Embryonic facial prominence (tissue), 1 donor: ENCODE data around the gene ERC2.

ENCODE experiments used
- DNase-seq: peaks from one replicate; pipeline ENCODE4 v3.0.0-alpha.2; 2016; ENCODE audit errors: extremely low spot score

Gene ERC2

GRCh38 chr3:55620351-55621025 is 847.8 kb downstream of the ERC2 start:
- no peak for DNase-seq

DNA sequence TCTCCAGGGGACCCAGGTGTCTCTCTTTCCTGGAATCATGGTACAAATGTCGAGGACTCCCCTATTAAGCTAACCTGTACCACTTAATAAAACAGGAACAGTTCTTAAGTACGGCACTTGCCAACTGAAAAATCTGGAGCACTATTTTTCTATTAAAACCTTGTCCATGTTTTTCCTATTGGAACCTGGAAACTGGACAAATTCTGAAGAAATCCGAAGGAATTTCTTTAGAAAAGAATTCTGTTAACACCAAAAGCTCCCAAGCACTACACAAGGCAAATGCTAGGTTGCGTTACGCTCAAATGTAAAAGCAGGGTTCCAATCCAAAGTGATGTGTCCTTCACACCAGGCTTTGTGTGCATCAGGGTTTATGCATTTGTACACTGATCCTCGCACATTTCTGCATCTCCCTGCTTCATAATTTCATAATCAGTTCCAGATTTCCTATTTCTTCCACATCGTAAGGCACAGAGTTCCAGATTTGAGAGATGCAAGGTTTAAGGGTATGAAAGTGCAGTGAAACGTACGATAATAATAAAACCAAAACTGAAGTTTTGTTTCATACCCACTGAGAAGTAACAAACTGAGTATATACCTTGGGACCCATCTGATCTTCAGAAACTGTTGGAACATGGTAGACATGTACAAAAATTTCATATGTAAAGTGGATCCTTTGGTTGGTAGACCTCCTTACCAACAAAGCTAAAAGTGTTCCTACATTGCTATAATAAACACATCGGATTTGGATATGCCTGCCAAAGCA is 849.0 kb downstream of the ERC2 start:
- no peak for DNase-seq

DNA sequence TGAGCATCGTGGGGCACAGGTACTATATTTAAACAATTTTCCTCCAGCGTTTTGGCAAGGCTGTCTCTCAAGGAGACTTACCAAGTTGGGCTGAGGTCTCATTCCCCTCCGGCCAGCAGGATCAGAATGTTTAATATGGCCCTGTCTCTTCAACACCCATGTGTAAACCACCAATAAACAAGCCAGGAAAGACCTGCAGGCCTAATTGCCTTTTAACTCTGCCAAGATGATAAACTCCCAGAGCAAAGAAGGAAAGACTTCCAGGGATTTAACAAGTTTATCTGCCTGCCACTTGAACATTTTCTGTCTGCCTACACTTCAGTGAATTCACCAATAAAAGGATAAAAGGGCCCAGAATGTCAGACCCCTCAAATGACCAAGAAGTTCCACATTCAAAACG is 850.9 kb downstream of the ERC2 start:
- DNase-seq = no peak

DNA sequence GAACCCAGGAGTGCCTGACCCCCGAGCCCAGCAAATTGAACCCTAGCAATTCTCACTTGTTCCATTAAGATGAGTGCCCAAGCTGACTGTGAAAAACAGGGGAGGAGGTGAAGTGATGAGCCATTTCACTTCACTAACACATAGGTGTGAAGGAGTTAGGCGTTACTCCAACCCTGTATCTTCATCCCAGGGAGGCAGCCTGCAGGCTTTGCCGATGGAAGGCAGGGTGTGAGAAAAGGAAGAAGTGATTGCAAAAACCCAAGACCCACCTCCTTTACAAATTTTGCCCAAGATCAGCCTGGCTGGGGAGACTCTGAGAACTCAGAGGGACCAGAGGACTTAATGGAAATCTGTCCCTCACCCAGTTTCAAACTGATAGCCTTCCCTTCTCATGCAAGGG is 851.5 kb downstream of the ERC2 start:
- no peak for DNase-seq

DNA sequence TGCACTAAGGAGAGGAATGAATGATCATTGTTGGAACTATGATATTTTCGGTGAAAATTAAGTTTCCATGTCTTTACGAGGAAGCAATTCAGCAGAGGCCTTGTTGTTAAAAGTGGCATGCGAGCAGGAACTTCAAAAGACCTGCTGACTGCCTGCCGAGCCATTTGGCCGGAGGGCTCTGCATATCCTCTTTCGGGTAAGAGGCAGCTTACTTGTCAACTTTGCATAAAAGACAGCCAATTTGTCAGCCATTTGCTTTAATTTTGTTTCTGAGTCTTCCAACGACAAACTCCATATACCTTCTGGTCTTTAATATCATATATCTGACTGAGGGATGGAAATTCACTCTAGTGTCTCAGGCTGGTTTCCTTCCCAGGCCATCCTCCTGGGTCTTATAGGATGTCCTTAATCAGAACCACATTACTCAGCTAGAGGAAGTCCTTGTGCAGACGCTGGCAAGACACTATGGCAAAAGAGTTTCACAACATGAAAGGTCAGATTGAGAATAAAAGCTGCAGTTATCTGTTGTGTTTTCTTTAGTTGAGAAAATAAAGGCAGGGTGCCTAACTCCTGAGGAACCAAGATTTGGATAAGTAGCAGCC is 852.5 kb downstream of the ERC2 start:
- no peak for DNase-seq

DNA sequence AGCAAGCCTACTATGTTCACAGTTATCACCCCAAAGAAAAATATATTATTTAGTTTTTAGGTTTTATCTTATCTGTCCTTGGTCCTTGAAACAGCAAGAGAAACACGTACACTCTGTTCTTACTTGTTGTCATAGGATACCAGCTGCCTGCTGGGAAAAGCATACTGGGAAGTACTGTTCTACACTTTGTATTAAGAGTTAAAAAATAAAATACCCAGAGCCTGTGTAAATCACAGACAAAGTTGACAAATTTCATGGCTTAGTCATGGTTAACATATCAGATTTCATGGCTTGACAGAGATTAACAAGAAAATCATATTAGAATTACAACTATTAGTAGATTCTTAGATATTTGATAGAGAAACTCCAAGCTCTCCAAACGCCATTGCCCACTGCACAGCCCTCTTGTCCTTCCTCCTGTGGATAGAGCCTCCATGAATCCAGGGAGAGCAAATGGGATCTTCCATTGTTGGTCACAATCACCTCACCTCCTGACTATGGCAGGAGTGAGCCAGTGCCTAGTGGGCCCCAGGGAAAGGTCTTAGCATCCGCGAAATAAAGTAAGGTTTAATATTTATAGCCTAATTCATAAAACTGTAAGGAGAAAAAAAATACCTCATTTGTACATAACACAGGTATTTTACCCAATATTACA is 853.1 kb downstream of the ERC2 start:
- no peak for DNase-seq

- no peak for DNase-seq
These were observed 857.1 kb downstream of the ERC2 start for GRCh38 chr3:55611121-55611520.

DNA sequence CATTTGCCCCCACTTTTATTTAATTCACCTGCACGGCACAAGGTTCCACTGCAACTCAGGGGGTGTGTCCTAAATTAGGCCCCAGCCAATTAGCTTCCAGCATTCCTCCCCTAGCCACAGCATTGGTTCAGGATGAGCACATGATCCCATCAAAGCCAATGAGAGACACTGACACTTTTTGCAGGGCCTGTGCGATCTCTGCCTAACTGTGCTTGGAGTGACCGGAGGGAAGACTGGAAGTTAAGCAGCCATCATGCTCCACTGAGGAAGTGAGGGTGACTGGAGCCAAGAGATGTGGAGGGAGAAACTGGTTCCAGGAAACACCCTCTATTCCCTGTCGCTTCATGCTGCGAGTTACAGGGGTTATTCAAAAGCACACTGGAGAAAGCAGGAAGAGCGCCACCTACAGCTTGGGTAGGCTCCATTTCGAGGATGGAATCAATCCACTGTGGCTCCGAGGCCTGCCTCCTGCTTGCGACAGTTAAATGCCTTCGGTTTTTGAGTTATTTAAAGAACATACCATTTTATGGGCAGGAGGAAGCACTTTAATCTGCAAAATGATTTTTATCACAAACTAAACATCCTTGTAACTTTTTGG is 858.9 kb downstream of the ERC2 start:
- no peak for DNase-seq

DNA sequence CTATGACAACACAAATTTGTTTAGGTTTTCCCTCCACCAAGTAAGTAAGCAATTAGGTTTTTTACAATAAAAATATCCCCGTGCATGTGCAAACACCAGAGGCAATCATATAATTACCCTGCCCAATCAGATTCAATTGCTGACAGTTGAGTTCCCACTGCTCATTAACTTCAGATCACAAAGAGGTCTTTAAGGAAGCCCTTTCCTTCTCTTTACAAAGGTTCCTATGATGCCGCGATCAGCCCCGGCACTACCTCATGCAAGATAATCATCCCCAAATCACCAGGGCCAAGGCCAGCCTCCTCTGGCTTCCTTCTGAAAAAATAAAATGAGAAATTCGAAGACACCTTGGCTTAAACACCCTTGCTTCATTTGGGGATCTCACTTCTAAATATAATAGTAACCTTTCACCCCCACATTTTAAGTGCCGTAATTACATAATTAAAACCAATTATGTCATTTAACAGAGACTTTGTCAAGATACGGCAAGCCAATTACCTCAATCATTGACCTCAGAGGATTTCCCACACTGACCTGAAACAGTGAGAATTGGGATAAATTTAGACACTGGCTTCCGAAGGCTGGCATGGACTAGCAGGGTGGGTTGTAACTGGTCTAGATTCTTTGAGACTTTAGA is 859.8 kb downstream of the ERC2 start:
- DNase-seq = no peak

DNA sequence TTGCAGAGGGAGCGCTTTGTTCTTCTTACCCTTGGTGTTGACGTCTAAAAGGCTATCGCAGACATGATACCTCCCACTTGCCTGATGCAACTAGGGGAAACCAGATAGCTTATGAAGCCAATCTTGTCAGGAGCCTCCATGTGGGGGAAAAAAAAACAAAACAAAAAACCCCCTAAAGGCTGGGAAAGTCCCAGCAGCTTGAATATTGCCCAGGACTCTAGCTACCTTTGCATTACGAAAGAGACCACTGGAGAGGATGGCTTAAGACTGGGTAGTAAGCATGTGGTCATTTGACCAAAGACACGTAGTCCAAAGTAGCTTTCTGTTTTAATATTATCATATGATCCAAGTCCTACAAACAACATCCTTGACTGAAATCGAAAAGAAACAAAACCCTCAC is 860.4 kb downstream of the ERC2 start:
- DNase-seq = no peak

- no peak for DNase-seq
These were observed 861.1 kb downstream of the ERC2 start for GRCh38 chr3:55607175-55607574.

- no peak for DNase-seq
These were observed 862.6 kb downstream of the ERC2 start for GRCh38 chr3:55605443-55606236.

GRCh38 chr3:55604846-55605245 is 863.4 kb downstream of the ERC2 start:
- DNase-seq = no peak

DNA sequence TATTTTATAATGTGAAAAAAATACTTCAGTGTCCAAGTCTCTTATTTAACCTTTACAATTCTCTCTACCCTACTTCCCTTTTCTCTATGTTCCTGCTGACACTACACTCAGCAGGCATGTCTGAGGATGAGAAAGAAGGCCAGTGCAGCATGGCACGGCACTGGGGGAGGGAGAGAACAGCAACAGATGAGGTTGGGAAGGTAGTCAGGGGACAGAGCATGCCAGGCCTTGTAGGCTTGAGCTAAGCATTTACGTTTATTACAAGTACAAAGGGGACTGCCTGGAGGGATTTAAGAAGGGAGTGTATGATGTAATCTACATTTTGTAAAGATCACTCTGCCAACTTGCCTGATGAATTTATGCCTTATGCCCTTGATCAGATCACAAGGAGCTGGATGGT is 863.9 kb downstream of the ERC2 start:
- DNase-seq = no peak

- no peak for DNase-seq
These were observed 866.7 kb downstream of the ERC2 start for GRCh38 chr3:55601366-55602080.

GRCh38 chr3:55598224-55598623 is 870.0 kb downstream of the ERC2 start:
- DNase-seq = no peak

DNA sequence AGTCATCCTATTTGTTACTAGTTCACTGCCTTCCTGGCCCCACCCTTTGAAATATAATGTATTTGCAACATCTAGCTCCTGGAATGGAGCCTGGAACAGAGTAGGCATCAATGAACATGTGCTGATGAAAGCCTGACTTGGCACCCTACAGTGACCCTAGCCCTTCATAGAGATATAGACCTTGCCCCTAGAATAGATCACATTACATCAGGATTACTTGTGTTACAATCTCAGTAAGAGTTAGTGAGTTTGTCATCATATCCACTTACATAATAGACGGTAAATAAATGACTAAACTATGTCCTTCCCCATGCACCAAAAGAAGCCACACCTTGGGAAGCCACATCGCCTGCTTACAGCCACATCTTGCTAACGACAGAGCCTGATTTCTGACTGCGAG is 870.6 kb downstream of the ERC2 start:
- DNase-seq = no peak

- no peak for DNase-seq
These were observed 872.1 kb downstream of the ERC2 start for GRCh38 chr3:55596212-55596611.

GRCh38 chr3:55595420-55595819 is 872.8 kb downstream of the ERC2 start:
- DNase-seq = no peak

- no peak for DNase-seq
These were observed 875.7 kb downstream of the ERC2 start for GRCh38 chr3:55592572-55592971.
